IMR-90 (cell line): ENCODE measurements around the gene DACH1. TPM values are rescaled to one million over a fixed set of nuclear protein-coding genes. Genes with fewer than 3 reads are reported as not detected.

ENCODE experiments used
- ATAC-seq: fragments of 200-7000 bp; cut with Tn5 transposase; 2 replicates; pipeline ENCODE4 v1.9.1; 2020; ENCODE audit warnings: low read depth, mild to moderate bottlenecking, moderate library complexity
- BruUV-seq: library from RNA; stranded (reverse); fragments of 400-500 nt; replicated peaks from 2 replicates; lab custom pipeline; 2021; lab: Mats Ljungman, UMichigan
- CTCF ChIA-PET: fragments of 300-600 bp; formaldehyde crosslinking; extraction: SDS; loops from one replicate; lab custom pipeline; 2021; ENCODE audit warnings: antibody characterized with exemption; lab: Yijun Ruan, JAX
- POLR2A ChIA-PET: fragments of 300-600 bp; sonication (Branson Sonifier 250); formaldehyde crosslinking; loops from one replicate; lab custom pipeline; 2022; ENCODE audit warnings: antibody characterized with exemption; ENCODE audit not compliant: unreplicated experiment; lab: Charles Lee
- DNase-seq: peaks from one replicate; pipeline ENCODE4 v3.0.0; 2013
- H2AFZ ChIP-seq: replicated peaks from 2 replicates; pipeline ENCODE3; 2013; ENCODE audit warnings: low read length, mild to moderate bottlenecking; ENCODE audit not compliant: poor library complexity
- H2AK5ac ChIP-seq: 2 replicates; pipeline ENCODE4 v1.6.1; 2013; ENCODE audit warnings: low read depth, low read length, inconsistent platforms
- H2AK9ac ChIP-seq: replicated peaks from 2 replicates; pipeline ENCODE3; 2013; ENCODE audit warnings: mild to moderate bottlenecking, low read depth, low read length, moderate library complexity; ENCODE audit not compliant: poor library complexity
- H2BK120ac ChIP-seq: 2 replicates; pipeline ENCODE4 v1.6.1; 2013; ENCODE audit warnings: low read depth, low read length, inconsistent platforms
- H2BK15ac ChIP-seq: 3 replicates; pipeline ENCODE4 v1.6.1; 2013; ENCODE audit warnings: low read depth, low read length, inconsistent platforms
- H2BK20ac ChIP-seq: 2 replicates; pipeline ENCODE4 v1.6.1; 2013; ENCODE audit warnings: low read depth, mild to moderate bottlenecking, inconsistent platforms, low read length, moderate library complexity
- H2BK5ac ChIP-seq: 2 replicates; pipeline ENCODE4 v1.6.1; 2013; ENCODE audit warnings: mild to moderate bottlenecking, low read depth, low read length, inconsistent platforms; ENCODE audit not compliant: poor library complexity, severe bottlenecking
- H3K14ac ChIP-seq: replicated peaks from 2 replicates; pipeline ENCODE4 v1.6.1; 2013; ENCODE audit warnings: low read depth, low read length, inconsistent platforms
- H3K18ac ChIP-seq: 2 replicates; pipeline ENCODE4 v1.6.1; 2013; ENCODE audit warnings: low read depth, low read length, control low read depth
- H3K23ac ChIP-seq: 2 replicates; pipeline ENCODE4 v1.6.1; 2013; ENCODE audit warnings: low read depth, low read length, inconsistent platforms
- H3K27ac ChIP-seq: 2 replicates; pipeline ENCODE4 v1.5.1; 2013; ENCODE audit warnings: mild to moderate bottlenecking, control low read depth, low read length; ENCODE audit not compliant: insufficient read depth
- H3K27me3 ChIP-seq: 2 replicates; pipeline ENCODE4 v1.6.1; 2013; ENCODE audit warnings: low read length; ENCODE audit not compliant: control insufficient read depth, insufficient read depth
- H3K36me3 ChIP-seq: 2 replicates; pipeline ENCODE4 v1.6.1; 2013; ENCODE audit warnings: low read length, mixed read lengths; ENCODE audit not compliant: control insufficient read depth, insufficient read depth
- H3K4ac ChIP-seq: 2 replicates; pipeline ENCODE4 v1.6.1; 2013; ENCODE audit warnings: low read depth, low read length, inconsistent platforms
- H3K4me1 ChIP-seq: 2 replicates; pipeline ENCODE4 v1.6.1; 2013; ENCODE audit warnings: low read length, mixed read lengths; ENCODE audit not compliant: control insufficient read depth, insufficient read depth
- H3K4me2 ChIP-seq: 2 replicates; pipeline ENCODE4 v1.6.1; 2013; ENCODE audit warnings: low read depth, mild to moderate bottlenecking, control low read depth, low read length, moderate library complexity
- H3K4me3 ChIP-seq: 2 replicates; pipeline ENCODE4 v1.5.1; 2013; ENCODE audit warnings: low read depth, mild to moderate bottlenecking, control low read depth, low read length, moderate library complexity; ENCODE audit not compliant: insufficient read depth
- H3K56ac ChIP-seq: 2 replicates; pipeline ENCODE4 v1.6.1; 2013; ENCODE audit warnings: low read length, inconsistent platforms; ENCODE audit not compliant: insufficient read depth; ENCODE audit errors: extremely low read depth
- H3K79me1 ChIP-seq, 2 experiments: 2 replicates each; pipeline ENCODE4 v1.6.1; 2013; ENCODE audit warnings: low read length in 2 of 2, inconsistent platforms in 1 of 2, low read depth in 1 of 2
- H3K9ac ChIP-seq: 2 replicates; pipeline ENCODE4 v1.6.1; 2013; ENCODE audit warnings: low read depth, low read length, control low read depth
- H3K9me1 ChIP-seq: 2 replicates; pipeline ENCODE4 v1.6.1; 2013; ENCODE audit warnings: low read length, inconsistent platforms; ENCODE audit not compliant: insufficient read depth
- H3K9me3 ChIP-seq: 2 replicates; pipeline ENCODE4 v1.6.1; 2013; ENCODE audit warnings: low read length; ENCODE audit not compliant: control insufficient read depth, insufficient read depth
- H4K20me1 ChIP-seq: 2 replicates; pipeline ENCODE4 v1.6.1; 2013; ENCODE audit warnings: low read length, inconsistent platforms; ENCODE audit not compliant: insufficient read depth
- H4K5ac ChIP-seq: 2 replicates; pipeline ENCODE4 v1.6.1; 2013; ENCODE audit warnings: mild to moderate bottlenecking, low read depth, low read length, control low read depth
- H4K8ac ChIP-seq, 2 experiments: 2 replicates each; pipeline ENCODE4 v1.6.1; 2013; ENCODE audit warnings: low read depth in 2 of 2, low read length in 2 of 2, control low read depth in 1 of 2, inconsistent platforms in 1 of 2
- H4K91ac ChIP-seq: 2 replicates; pipeline ENCODE4 v1.6.1; 2013; ENCODE audit warnings: low read depth, low read length, inconsistent platforms; ENCODE audit not compliant: insufficient read depth
- NFE2L2 ChIP-seq: fragments of 150-350 bp; IDR thresholded peaks from 2 replicates; pipeline ENCODE4 v1.6.1; 2016; ENCODE audit warnings: low read depth, mild to moderate bottlenecking, low read length
- RAD21 ChIP-seq: IDR thresholded peaks from 2 replicates; pipeline ENCODE4 v1.6.1; 2012; ENCODE audit warnings: low read length, improper control_type of control experiment
- WGBS, 2 experiments: methylation state at CpG; one replicate each; pipeline versions ENCODE4 v1.1.5 to v1.1.7; 2013; ENCODE audit warnings: missing lambda C conversion rate in 2 of 2; ENCODE audit not compliant: insufficient read length in 1 of 2; ENCODE audit errors: extremely low coverage in 2 of 2; 5-methylcytosine and 5-hydroxymethylcytosine counted together
- dilution Hi-C: fragments of 300-500 bp; cut with HindIII; formaldehyde crosslinking; loops from one replicate; pipeline ENCODE4 v1.14.3; 2018; ENCODE audit warnings: low sequenced_read_pairs; ENCODE audit not compliant: unreplicated experiment
- in situ Hi-C: fragments of 300-500 bp; cut with MboI; formaldehyde crosslinking; loops from 3 replicates; pipeline ENCODE4 v1.14.3; 2019; ENCODE audit warnings: low sequenced_read_pairs, inconsistent platforms, mixed read lengths
- intact Hi-C: fragments of 100-400 bp; cut with micrococcal nuclease; formaldehyde crosslinking; loops from 2 replicates; pipeline ENCODE4 v1.10.0; 2022
- polyA plus RNA-seq, 3 experiments: library from polyadenylated mRNA; depleted of rRNA; stranded (reverse); fragments of >200 nt; gene quantifications; 2 replicates each; pipeline ENCODE4 v1.2.3, GENCODE V29; 2012; ENCODE audit warnings: low replicate concordance in 1 of 3
- total RNA-seq: library from RNA; depleted of rRNA; stranded (reverse); fragments of >200 nt; gene quantifications from 2 replicates; pipeline ENCODE4 v1.2.3, GENCODE V29; 2012

DACH1 gene
- total and polyA plus RNA-seq, 2 of the 4 experiments (the other 2 are of a cell fraction) = not detected

DNA sequence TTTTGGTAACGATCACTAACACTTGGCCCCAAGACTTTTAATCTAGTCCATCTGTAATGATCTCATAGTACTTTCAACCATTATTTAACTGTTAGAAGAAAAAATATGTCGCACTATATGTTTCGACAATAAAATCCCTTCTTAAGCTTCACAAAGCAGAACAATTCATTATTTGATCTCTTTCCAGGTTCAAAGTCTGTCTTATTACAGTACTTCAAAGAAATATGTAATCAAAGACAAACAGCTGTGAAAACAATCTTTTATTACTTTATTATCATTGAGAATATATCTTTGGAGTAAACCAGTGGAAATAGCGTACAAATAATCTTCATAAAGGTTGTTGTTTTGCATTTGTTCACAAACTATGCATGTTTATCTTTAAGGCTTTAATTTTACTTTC lies 93.5 kb downstream of the DACH1 start:
- H3K4ac ChIP-seq = no peak overlapping the region
- H4K5ac ChIP-seq = no peak overlapping the region
- H2BK120ac ChIP-seq = no peak overlapping the region
- no peak overlapping the region for H2AFZ ChIP-seq
- no peaks in the 10 kb centered on the region for H4K20me1 ChIP-seq
- no peak overlapping the region for H2BK5ac ChIP-seq
- no peak overlapping the region for H3K14ac ChIP-seq
- H2BK20ac ChIP-seq = no peak overlapping the region
- H4K8ac ChIP-seq = no peak overlapping the region
- WGBS, 2 experiments = no CpG with 5 or more reads among the region's 4 CpGs
- no peak overlapping the region for H3K4me2 ChIP-seq
- H3K9me3 ChIP-seq = no peaks in the 10 kb centered on the region
- DNase-seq = no peak
- H3K27me3 ChIP-seq = no peaks in the 10 kb centered on the region
- ATAC-seq = no peak
- H4K91ac ChIP-seq = no peak overlapping the region
- H3K4me3 ChIP-seq = no peak overlapping the region
- ChIA-PET POLR2A (no interaction called here), CTCF (no interaction called here)
- no TSS peak for BruUV-seq
- no peak overlapping the region for H2AK5ac ChIP-seq
- no peaks in the 10 kb centered on the region for H3K79me1 ChIP-seq
- no peak overlapping the region for H3K18ac ChIP-seq
- TF ChIP-seq NFE2L2 = no peak
- TF ChIP-seq RAD21 = no peak
- no peaks in the 10 kb centered on the region for H3K9me1 ChIP-seq
- no peak overlapping the region for H3K27ac ChIP-seq
- in situ Hi-C loops = no loop called here
- H3K56ac ChIP-seq = no peak overlapping the region
- intact Hi-C loops = no loop called here
- no peaks in the 10 kb centered on the region for H3K4me1 ChIP-seq
- dilution Hi-C loops = no loop called here
- no peak overlapping the region for H3K23ac ChIP-seq
- H3K36me3 ChIP-seq = no peaks in the 10 kb centered on the region
- no peak overlapping the region for H3K9ac ChIP-seq
- H2AK9ac ChIP-seq = no peak overlapping the region
- no peak overlapping the region for H2BK15ac ChIP-seq
